ENCODE data around the gene ERBB4.

DNA sequence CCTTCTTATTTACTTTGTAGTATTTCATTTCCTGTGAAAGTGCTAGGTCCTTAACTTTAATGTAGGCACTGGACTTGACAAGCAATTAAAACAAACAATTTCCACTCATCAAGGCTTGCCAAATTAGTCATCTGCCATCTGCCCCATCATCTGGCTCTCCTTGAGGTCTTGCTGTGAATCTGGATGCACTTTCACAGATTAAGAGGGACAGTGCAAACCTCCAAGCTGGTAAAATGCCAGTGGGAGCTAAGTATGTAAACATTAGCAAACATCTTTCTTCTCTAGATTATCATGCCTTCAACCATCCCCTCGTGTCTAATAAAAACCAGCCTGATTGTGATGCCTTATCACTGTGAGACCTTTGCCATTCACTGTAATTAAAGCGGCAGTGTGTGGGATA is 402.9 kb downstream of the ERBB4 start:
- TF ChIP-seq, protein P1, sequence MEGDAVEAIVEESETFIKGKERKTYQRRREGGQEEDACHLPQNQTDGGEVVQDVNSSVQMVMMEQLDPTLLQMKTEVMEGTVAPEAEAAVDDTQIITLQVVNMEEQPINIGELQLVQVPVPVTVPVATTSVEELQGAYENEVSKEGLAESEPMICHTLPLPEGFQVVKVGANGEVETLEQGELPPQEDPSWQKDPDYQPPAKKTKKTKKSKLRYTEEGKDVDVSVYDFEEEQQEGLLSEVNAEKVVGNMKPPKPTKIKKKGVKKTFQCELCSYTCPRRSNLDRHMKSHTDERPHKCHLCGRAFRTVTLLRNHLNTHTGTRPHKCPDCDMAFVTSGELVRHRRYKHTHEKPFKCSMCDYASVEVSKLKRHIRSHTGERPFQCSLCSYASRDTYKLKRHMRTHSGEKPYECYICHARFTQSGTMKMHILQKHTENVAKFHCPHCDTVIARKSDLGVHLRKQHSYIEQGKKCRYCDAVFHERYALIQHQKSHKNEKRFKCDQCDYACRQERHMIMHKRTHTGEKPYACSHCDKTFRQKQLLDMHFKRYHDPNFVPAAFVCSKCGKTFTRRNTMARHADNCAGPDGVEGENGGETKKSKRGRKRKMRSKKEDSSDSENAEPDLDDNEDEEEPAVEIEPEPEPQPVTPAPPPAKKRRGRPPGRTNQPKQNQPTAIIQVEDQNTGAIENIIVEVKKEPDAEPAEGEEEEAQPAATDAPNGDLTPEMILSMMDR (IDR thresholded peaks at IDR 0.05), result no peak
- TF ChIP-seq POLR2A (IDR thresholded peaks at IDR 0.05; ENCODE audit: low read length) (no peak), EP300 (IDR thresholded peaks at IDR 0.05) (no peak), ESRRA (IDR thresholded peaks at IDR 0.05; ENCODE audit: borderline replicate concordance, low read length) (no peak)
- TF ChIP-seq, protein P2, sequence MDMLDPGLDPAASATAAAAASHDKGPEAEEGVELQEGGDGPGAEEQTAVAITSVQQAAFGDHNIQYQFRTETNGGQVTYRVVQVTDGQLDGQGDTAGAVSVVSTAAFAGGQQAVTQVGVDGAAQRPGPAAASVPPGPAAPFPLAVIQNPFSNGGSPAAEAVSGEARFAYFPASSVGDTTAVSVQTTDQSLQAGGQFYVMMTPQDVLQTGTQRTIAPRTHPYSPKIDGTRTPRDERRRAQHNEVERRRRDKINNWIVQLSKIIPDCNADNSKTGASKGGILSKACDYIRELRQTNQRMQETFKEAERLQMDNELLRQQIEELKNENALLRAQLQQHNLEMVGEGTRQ (IDR thresholded peaks at IDR 0.05), result no peak
